Muscle of leg (tissue), 11 donors: ENCODE data around the gene EPS8. TPM values are rescaled to one million over a fixed set of nuclear protein-coding genes. Genes with fewer than 3 reads are reported as not detected.
"Not testable (repeated sequence)": the region's sequence is repeated elsewhere in the genome, so short reads cannot be mapped to it uniquely, and the experiment has no call there.

ENCODE experiments used
- DNase-seq: peaks from one replicate; pipeline ENCODE4 v3.0.0; 2013
- H3K27ac ChIP-seq: one replicate; pipeline ENCODE4 v1.5.1; 2013; ENCODE audit warnings: mild to moderate bottlenecking, low read length, control low read depth
- H3K27me3 ChIP-seq: one replicate; pipeline ENCODE4 v1.6.1; 2013; ENCODE audit warnings: low read length; ENCODE audit not compliant: control insufficient read depth, insufficient read depth
- H3K36me3 ChIP-seq: one replicate; pipeline ENCODE4 v1.6.1; 2013; ENCODE audit warnings: low read length; ENCODE audit not compliant: control insufficient read depth, insufficient read depth
- H3K4me1 ChIP-seq: one replicate; pipeline ENCODE4 v1.6.1; 2013; ENCODE audit warnings: low read length; ENCODE audit not compliant: control insufficient read depth, insufficient read depth
- H3K4me3 ChIP-seq: one replicate; pipeline ENCODE4 v1.5.1; 2013; ENCODE audit warnings: low read length, control low read depth
- H3K9me3 ChIP-seq: replicated peaks from 2 replicates; pipeline ENCODE4 v1.6.1; 2013; ENCODE audit warnings: low read depth, low read length; ENCODE audit not compliant: control insufficient read depth
- WGBS: methylation state at CpG from one replicate; pipeline ENCODE4 v1.1.5; 2013; ENCODE audit warnings: missing lambda C conversion rate; ENCODE audit not compliant: insufficient coverage; 5-methylcytosine and 5-hydroxymethylcytosine counted together
- polyA plus RNA-seq, 8 donors: library from polyadenylated mRNA; unstranded; fragments of 120-200 nt; gene quantifications; one replicate each; pipeline versions ENCODE4 v1.2.1 to v1.2.3, GENCODE V29; 2013; ENCODE audit warnings: inconsistent platforms in 1 of 8, low replicate concordance in 1 of 8; ENCODE audit not compliant: insufficient read length in 8 of 8, insufficient read depth in 1 of 8
- total RNA-seq: library from RNA; stranded (reverse); fragments of 120-200 nt; gene quantifications from one replicate; pipeline ENCODE4 v1.2.4, GENCODE V29; 2013

The EPS8 gene
- total and polyA plus RNA-seq, 9 donors: 27.2 to 52.6 (median 37.1) TPM

GRCh38 chr12:15769586-15769985 is 19.6 kb downstream of the EPS8 start:
- no peaks in the 10 kb centered on the region for H3K27me3 ChIP-seq
- H3K4me3 ChIP-seq: no peak overlapping the region
- no CpG with 5 or more reads among the region's 3 CpGs for WGBS
- no peak overlapping the region for H3K27ac ChIP-seq
- no peaks in the 10 kb centered on the region for H3K4me1 ChIP-seq
- DNase-seq: peak; percentile 60
- no peaks in the 10 kb centered on the region for H3K36me3 ChIP-seq
- H3K9me3 ChIP-seq: no peaks in the 10 kb centered on the region

GRCh38 chr12:15767301-15767700 is 21.9 kb downstream of the EPS8 start:
- H3K9me3 ChIP-seq: no peaks in the 10 kb centered on the region
- WGBS: no CpG with 5 or more reads among the region's 2 CpGs
- H3K4me3 ChIP-seq: no peak overlapping the region
- H3K27me3 ChIP-seq: no peaks in the 10 kb centered on the region
- H3K27ac ChIP-seq: no peak overlapping the region
- H3K4me1 ChIP-seq: no peaks in the 10 kb centered on the region
- DNase-seq: no peak
- no peaks in the 10 kb centered on the region for H3K36me3 ChIP-seq

- Histone ChIP-seq H3K27ac (no peak overlapping the region), H3K36me3 (no peaks in the 10 kb centered on the region), H3K4me3 (no peak overlapping the region), H3K4me1 (no peaks in the 10 kb centered on the region), H3K9me3 (peaks cover 3% of the 10 kb centered on the region), H3K27me3 (no peaks in the 10 kb centered on the region)
- WGBS: no CpG with 5 or more reads among the region's 1 CpG
- DNase-seq: no peak
Observed at GRCh38 chr12:15763328-15763727, 25.9 kb downstream of the EPS8 start.

GRCh38 chr12:15762162-15762561 is 27.0 kb downstream of the EPS8 start:
- H3K27ac ChIP-seq, DNase-seq, H3K36me3 ChIP-seq, H3K4me3 ChIP-seq, H3K9me3 ChIP-seq, H3K27me3 ChIP-seq, H3K4me1 ChIP-seq: not testable (repeated sequence)
- no CpG with 5 or more reads among the region's 7 CpGs for WGBS

- H3K4me1 ChIP-seq: no peaks in the 10 kb centered on the region
- no peaks in the 10 kb centered on the region for H3K36me3 ChIP-seq
- WGBS: 95% methylated on average over 3 of the region's 7 CpGs
- no peaks in the 10 kb centered on the region for H3K27me3 ChIP-seq
- H3K9me3 ChIP-seq: peaks cover 3% of the 10 kb centered on the region
- H3K4me3 ChIP-seq: no peak overlapping the region
- H3K27ac ChIP-seq: no peak overlapping the region
- no peak for DNase-seq
Observed at GRCh38 chr12:15757553-15758255, 31.5 kb downstream of the EPS8 start.

- Histone ChIP-seq H3K27ac (no peak overlapping the region), H3K9me3 (peaks cover 3% of the 10 kb centered on the region), H3K36me3 (no peaks in the 10 kb centered on the region), H3K4me1 (no peaks in the 10 kb centered on the region), H3K4me3 (no peak overlapping the region), H3K27me3 (no peaks in the 10 kb centered on the region)
- no CpG with 5 or more reads among the region's 1 CpG for WGBS
- no peak for DNase-seq
Observed at GRCh38 chr12:15756822-15757221, 32.4 kb downstream of the EPS8 start.

GRCh38 chr12:15754233-15754632 is 35.0 kb downstream of the EPS8 start:
- Histone ChIP-seq H3K4me1 (no peaks in the 10 kb centered on the region), H3K4me3 (no peak overlapping the region), H3K27me3 (no peaks in the 10 kb centered on the region), H3K36me3 (no peaks in the 10 kb centered on the region), H3K9me3 (no peaks in the 10 kb centered on the region), H3K27ac (no peak overlapping the region)
- DNase-seq: peak; percentile 51
- WGBS: no CpG with 5 or more reads among the region's 2 CpGs

- H3K27me3 ChIP-seq: no peaks in the 10 kb centered on the region
- H3K4me1 ChIP-seq: no peaks in the 10 kb centered on the region
- no peaks in the 10 kb centered on the region for H3K36me3 ChIP-seq
- no peak for DNase-seq
- H3K4me3 ChIP-seq: no peak overlapping the region
- H3K27ac ChIP-seq: no peak overlapping the region
- H3K9me3 ChIP-seq: no peaks in the 10 kb centered on the region
Observed at GRCh38 chr12:15752785-15753184, 36.4 kb downstream of the EPS8 start.

GRCh38 chr12:15751741-15752140 is 37.4 kb downstream of the EPS8 start:
- no peak for DNase-seq
- Histone ChIP-seq H3K4me1 (no peaks in the 10 kb centered on the region), H3K4me3 (no peak overlapping the region), H3K9me3 (no peaks in the 10 kb centered on the region), H3K36me3 (no peaks in the 10 kb centered on the region), H3K27me3 (no peaks in the 10 kb centered on the region), H3K27ac (no peak overlapping the region)
- WGBS: 67% methylated on average over 1 of the region's 2 CpGs

GRCh38 chr12:15749937-15750336 is 39.3 kb downstream of the EPS8 start:
- WGBS: 60% methylated on average over 3 of the region's 4 CpGs
- no peaks in the 10 kb centered on the region for H3K9me3 ChIP-seq

GRCh38 chr12:15741870-15742269 is 47.3 kb downstream of the EPS8 start:
- not testable (repeated sequence) for H3K27ac ChIP-seq, DNase-seq, H3K4me1 ChIP-seq, H3K36me3 ChIP-seq, H3K27me3 ChIP-seq, H3K9me3 ChIP-seq, H3K4me3 ChIP-seq
- WGBS: no CpG with 5 or more reads among the region's 3 CpGs

More at GRCh38 chr12:15749937-15750336, 39.3 kb downstream of the EPS8 start:
- no peak overlapping the region for H3K27ac ChIP-seq
- no peaks in the 10 kb centered on the region for H3K36me3 ChIP-seq
- no peak for DNase-seq
- no peaks in the 10 kb centered on the region for H3K27me3 ChIP-seq
- no peak overlapping the region for H3K4me3 ChIP-seq
- H3K4me1 ChIP-seq: no peaks in the 10 kb centered on the region
